ENCODE measurements around the gene LCN12.
A peak's percentile ranks its signal among the peaks of the same experiment; 100 is the strongest.

Gene LCN12

DNA sequence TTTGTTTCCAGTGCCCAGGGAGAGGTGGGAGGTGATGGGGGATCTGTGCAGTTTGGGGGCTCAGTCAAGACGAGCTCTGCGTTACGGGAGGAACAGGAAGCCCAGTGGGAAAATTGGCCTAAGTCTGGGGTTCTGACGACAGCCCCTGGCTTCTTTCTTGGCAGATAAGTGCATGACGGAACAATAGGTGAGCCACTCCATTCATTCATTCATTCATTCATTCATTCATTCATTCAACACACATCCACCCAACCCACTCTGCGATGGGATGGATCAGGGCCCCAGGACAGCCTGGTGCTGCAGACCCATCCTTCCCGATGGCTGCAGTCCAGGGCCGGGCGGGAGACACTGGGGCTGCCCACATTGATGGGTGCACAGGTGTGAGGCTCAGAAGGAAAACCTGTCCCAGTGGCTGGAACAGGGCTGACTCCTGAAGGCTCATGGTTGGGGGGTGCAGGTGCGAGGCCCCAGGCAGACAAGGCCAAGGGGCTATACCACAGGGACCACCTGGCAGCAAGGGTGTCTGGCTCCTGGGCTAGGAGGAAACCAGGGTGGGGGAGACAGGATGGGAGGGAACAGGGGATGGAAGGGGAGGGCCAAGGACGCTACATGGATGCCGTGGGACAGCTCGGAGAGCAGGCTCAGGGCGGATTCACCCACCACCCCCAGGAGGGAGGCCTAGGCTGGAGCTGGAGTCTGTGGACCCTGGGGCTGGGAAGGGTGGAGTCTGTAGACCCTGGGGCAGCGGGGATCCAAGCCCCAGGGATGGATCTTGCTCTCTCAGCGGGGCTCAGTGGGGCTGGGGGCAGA lies 28.8 kb downstream of the LCN12 start:
- no peak for DNase-seq (ENCODE audit: low read depth, low spot score)
- H3K4me3 ChIP-seq (ENCODE audit: low read length), result no peak overlapping the region

DNA sequence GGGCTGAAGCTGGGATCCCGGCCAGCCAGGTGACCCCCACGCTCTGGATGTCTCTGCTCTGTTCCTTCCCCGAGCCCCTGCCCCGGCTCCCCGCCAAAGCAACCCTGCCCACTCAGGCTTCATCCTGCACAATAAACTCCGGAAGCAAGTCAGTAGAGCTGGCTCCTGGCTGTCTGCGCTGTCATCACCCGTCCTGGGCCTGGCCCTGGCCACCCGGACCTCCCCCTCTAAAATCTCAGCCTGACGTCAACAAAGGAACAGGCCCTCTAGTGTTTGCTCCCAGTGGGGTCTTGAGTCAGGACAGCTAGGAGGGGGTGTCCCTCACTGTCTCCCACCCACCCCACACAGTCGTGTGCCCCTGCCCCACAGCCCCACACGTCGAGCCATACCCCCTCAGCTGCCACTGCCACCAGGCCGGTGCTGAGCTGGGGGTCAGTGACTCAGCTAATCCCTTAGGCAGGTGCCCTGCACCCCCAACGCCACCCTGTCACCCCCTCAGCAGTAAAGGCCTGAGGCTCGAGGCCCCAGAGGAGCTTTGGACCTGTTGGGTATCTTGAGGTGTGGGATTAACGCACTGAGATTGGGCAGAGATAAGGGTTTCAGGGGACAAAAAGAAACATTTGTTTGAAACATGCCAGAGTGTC lies 29.6 kb downstream of the LCN12 start:
- no peak for DNase-seq (ENCODE audit: low read depth, low spot score)
- H3K4me3 ChIP-seq (ENCODE audit: low read length), result no peak overlapping the region

DNA sequence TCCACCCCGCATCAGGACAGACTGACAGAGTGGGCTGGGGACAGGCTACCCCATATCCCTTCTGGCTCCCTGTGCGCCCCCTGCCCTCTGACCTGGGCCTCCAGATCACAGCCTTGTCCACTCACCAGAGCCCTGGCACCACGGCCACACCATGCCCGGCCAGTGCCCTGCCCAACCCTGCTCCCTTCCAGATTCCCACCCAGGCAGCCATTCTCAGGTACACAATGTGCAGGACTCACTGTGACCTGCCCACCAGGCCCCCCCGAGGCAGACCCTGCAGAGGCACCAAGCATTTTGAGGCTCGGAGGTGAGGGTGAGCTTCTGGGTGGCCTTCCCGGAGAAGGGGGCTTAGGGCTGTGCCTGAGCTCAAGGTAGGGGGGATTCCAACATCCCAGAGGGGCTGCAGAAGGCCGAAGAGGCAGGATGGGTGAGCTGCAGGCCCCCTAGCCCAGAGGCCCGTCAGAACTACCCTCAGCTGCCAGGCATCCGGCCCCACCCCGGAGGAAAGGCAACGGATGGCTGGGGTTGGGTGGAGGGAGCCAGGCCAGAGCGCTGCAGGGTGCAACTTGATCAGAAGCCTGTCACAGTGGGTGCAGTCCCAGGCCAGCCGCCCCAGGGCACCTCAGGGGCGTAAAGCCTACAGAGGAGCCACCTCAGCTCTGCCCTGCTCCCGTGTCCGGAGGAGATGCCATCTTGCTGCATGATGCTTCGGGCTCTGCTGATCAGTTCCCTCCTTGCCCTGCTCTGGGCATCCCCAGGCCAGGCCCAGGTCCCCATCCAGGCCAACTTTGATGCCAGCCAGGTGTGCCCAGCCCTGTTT lies 30.4 kb downstream of the LCN12 start, which contains the start of gene LCNL1:
TSS of gene LCNL1 (plus strand) at position 762 of the 820 bp plus-strand sequence. CDS start 594 bp downstream, outside the sequence.
- H3K4me3 ChIP-seq (ENCODE audit: low read length), result no peak within 1 kb of the TSS
- no peak for DNase-seq (ENCODE audit: low read depth, low spot score)

DNA sequence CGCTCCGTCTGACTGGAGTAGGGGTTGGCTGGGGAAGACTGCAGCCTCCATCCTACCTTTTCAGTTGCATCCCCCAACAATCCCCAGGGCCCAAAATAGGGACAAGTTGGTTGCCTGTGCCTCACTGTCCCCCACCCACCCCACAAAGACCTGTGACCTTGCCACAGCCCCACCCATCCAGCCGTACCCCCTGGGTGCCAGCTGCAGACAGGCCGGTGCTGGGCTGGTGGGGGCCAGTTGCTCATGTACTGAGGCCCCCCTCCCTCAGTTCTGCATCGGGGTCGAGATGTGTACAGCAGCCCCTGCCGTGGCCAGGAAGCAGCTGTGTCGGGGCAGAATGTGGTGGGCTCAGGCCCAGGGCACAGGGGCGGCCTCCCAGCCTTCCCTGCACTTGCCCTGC lies 31.1 kb downstream of the LCN12 start:
- no peak overlapping the region for H3K4me3 ChIP-seq (ENCODE audit: low read length)
- no peak for DNase-seq (ENCODE audit: low read depth, low spot score)

DNA sequence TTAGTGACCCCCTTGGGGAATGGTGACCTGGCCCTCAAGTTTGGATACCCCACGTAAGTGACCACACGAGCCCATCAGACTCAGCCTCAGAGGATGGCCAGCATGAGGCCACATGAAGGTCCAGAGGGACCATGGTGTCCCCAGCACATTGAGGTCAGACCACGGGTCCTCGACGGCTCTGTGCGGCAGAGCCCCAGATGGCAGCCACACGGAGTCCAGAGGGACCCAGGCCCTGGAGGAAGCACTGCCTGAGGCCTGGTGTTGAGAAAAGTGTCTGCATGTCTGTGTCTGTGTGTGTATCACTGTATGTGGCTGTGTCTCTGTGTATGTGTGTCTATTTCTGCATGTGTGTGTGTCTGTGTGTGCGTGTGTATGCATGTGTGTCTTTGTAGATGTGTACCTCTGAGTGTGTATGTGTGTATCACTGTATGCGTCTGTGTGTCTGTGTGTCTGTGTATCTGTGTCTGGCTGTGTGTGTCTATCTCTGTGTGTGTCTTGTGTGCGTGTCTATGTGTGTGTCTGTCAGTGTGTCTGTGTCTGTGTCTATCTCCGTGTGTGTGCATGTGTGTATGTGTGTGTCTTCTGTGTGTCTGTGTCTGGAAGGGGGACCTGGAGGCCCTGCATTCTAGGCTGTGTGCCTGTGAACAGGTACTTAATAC lies 31.7 kb downstream of the LCN12 start:
- no peak for DNase-seq (ENCODE audit: low read depth, low spot score)
- H3K4me3 ChIP-seq (ENCODE audit: low read length), result no peak overlapping the region

DNA sequence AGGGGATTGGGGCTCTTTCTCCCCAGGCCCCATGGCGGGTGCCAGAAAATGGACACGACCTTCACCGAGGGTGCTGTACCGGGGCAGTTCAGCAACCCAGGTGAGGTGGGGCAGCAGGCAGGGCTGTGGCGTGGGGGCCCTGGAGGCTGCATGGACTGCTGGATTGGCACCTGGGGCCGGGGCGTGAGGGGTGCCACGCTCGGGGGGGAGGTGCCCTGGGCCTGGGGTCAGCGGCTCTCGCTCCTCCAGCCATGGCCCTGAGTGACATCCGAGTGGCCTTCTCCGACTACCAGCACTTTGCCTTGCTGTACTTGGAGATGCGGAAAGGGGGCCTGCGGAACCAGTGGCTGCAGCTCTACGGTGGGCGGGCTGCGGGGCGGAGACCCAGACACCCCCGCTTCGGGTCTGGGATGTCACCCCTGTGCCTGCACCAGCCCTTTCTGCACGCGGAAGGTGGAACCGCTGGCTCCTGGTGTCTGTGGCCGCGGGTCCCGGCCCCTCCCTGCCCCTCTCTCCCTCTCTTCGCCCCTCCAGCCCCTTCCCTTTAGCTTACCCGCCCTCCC lies 32.5 kb downstream of the LCN12 start:
- no peak for DNase-seq (ENCODE audit: low read depth, low spot score)
- H3K4me3 ChIP-seq (ENCODE audit: low read length), result no peak overlapping the region

DNA sequence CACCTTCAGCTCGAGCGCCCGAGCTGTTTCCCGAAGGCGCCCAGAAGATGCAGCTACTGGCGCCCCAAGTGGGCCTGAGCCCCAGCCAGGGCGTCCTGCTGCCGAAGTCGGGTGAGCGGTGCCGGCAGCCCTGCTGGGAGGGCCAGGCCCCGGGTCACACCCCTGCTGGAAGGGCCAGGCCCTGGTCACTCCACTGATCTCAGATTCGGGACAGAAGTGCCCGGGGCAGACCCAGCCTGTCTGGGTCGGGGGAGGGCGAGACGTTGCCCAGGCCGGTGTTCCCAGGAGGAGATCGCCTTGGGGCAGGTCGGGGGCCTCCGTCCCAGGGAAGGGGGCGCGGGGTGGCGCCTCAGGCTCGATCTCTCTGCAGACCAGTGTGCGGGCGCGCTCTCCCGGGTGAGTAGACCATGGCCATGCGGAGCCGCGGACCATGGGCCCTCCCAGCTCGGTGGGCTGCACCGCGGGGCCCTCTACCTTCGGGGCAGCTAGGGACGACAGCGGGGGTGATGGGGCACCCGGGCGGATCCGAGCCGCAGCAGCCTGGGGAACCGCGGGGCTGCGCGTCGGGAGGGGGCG lies 33.0 kb downstream of the LCN12 start:
- no peak for DNase-seq (ENCODE audit: low read depth, low spot score)
- H3K4me3 ChIP-seq (ENCODE audit: low read length), result no peak overlapping the region

DNA sequence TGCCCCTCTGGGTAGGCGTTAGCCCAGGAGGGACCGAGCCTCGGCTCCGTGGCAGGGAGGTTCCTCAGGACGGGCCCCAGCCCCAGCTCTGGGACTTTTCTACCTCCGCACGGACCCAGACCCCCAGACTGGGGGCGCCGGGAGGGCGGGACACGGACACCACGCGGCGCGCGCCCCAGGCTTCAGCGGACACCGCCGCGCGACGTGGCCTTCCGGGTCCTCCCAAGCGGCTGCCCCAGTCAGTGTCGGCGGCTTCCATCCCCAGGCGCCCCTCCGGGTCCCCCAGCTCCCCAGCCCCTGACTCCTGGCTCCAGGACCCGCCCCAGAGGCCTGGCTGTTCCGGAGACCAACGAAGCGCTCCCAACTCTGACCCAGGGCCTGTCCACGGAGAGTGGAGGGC lies 33.8 kb downstream of the LCN12 start:
- H3K4me3 ChIP-seq (ENCODE audit: low read length), result no peak overlapping the region
- DNase-seq (ENCODE audit: low read depth, low spot score), result no peak

DNA sequence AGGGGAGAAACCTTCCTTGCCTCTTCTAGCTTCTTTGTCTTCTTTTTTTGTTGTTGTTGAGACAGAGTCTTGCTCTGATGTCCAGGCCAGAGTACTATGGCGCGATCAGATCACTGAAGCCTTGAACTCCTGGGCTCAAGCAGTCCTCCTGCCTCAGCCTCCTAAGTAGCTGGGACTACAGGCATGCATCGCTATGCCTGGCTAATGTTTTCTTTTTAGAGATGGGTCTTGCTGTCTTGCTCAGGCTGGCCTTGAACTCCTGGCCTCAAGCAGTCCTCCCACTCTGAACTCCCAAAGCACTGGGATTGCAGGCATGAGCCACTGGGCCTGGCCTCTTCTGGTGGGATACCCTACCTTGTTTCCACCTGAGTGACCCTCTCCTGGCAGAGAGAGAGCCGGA lies 36.8 kb downstream of the LCN12 start:
- H3K4me3 ChIP-seq (ENCODE audit: low read length), result no peak overlapping the region
- DNase-seq (ENCODE audit: low read depth, low spot score), result no peak

DNA sequence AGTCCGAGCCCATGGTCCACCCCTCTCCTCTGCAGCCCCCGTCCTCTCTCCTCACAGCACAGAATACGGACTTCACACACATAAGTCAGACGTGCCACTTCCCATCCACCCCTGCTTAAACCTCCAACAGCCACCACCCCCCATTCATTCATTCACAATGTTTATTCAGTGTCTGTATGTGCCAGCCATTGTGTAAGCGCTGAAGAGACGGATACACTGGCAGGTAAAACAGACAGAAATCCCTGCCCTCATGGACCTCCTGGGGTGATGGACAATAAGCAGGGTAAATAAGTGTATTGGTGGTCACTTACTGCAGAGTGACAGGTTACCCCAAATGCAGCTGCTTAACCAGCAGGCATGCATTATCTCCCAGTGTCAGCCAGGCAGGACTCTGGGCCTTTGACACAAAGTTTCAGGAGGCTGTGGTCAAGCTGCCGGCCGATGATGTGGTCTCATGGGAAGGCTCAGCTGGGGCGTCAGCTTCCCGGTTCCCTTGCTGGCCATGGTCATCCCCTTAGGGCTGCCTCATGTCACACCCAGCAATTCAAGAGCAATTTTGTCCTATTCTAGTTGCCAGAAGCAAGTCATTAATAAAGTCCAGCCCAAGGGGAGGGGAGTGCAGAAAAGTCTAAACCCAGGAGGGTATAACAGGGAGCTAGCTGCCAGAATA lies 38.3 kb downstream of the LCN12 start:
- H3K4me3 ChIP-seq (ENCODE audit: low read length), result no peak overlapping the region
- no peak for DNase-seq (ENCODE audit: low read depth, low spot score)

DNA sequence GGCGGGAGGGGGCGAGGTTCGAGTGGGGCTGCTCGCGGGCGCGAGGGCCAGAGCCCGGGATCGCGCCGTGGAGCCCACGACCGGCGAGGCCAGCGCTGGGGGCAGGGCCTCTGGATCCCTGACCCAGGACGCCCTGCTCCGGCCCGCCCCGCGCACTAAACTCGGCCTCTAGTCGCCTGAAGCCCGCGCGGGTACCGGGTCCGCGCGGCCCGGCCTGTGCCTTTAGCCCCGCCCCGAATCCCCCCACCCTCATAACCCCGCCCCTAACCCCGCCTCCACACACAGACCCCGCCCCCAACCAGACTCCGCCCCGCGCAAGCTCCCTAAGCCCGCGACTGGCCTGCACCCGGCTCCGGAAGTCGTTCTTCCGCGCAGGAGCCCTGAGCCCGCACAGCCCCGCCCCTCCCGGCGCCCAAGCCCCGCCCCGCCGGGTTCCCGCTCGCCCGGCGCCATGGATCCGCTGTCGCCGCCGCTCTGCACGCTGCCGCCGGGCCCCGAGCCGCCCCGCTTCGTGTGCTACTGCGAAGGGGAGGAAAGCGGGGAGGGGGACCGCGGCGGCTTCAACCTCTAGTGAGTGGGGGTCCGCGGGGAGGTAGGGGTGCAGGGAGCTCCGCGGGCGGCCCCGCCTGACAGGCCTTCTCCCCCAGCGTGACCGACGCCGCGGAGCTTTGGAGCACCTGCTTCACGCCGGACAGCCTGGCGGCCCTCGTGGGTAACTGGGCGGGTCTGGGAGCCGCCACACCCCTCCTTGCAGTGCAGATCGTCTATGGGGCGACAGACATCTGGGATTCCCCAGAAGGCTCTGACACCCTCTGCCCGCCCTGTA lies 40.1 kb downstream of the LCN12 start, which contains the start of gene PAXX:
TSS of gene PAXX (plus strand) at position 430 of the 826 bp plus-strand sequence. CDS start at position 452, 22 bp downstream.
- DNase-seq (ENCODE audit: low read depth, low spot score), result peak; percentile 79
- peak within 1 kb of the TSS; percentile 87 for H3K4me3 ChIP-seq (ENCODE audit: low read length)

DNA sequence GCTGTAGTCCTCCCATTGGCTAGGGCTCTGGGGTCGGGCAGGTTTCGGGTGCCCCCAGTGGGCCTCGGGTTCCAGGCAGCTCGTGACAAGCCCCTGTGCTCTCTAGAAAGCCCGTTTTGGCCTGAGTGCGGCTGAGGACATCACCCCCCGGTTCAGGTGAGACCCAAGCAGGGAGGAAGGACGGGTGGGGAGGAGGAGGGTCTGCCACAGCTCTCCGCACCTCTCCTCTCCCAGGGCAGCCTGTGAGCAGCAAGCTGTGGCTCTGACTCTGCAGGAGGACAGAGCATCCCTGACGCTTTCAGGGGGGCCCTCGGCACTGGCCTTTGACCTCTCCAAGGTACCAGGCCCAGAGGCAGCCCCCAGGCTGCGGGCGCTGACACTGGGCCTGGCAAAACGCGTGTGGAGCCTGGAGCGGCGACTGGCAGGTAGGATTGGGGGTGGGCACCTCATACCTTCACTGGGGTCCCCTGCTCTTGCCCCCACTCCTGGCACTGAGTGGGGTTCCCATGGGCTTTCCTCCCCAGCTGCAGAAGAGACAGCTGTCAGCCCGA lies 40.8 kb downstream of the LCN12 start:
- peak overlapping the region; percentile 87 for H3K4me3 ChIP-seq (ENCODE audit: low read length)
- DNase-seq (ENCODE audit: low read depth, low spot score), result no peak

DNA sequence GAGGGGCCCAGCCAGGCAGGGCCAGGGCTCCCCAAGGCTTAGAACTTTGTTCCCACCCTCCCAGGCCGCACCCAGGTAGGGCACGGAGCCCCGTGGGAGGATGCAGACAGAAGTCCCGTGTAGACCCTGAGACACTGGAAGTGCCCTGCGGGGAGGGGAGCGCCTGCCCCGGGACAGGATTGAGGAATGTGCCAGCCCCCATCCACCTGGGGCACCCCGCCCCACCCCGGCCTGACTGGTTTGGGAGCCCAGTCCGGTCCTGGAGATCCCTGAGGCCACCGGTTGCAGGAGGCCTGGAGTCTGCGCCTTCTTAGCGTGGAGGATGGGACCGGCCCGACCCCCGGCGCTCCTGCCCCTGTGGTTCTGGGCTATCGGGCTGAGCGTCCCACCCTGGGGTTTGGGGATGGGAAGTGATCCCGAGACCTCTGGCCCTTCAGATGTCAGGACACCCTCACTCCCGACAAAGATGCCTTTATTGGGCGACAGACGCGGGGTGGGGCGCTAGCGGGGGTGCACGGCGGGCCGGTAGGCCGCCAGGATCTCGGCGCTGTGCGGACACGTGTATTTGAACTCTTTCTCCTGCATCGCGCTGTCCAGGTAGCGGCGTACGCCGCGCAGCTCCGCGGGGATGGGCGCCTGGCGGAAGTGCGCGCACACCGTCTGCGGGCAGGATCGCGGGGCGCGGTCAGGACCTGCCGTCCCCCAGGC lies 42.3 kb downstream of the LCN12 start:
- no peak for DNase-seq (ENCODE audit: low read depth, low spot score)
- no peak overlapping the region for H3K4me3 ChIP-seq (ENCODE audit: low read length)

DNA sequence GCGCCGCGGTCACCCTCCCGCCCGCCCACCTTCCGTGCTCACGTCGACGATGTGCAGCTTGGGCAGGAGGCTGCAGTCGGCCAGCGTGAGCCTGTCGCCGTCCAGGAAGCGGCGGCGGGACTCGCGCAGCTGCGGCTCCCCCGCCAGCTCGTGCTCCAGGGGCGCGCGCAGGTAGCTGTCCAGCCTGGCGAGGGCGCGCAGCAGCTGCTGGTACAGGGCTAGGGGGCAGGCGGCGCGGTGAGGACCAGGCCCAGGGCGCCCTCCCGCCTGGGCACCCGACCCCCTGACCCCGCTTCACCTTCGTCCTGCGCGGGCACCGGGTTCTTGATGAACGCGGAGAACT lies 42.8 kb downstream of the LCN12 start:
- no peak for DNase-seq (ENCODE audit: low read depth, low spot score)
- no peak overlapping the region for H3K4me3 ChIP-seq (ENCODE audit: low read length)

DNA sequence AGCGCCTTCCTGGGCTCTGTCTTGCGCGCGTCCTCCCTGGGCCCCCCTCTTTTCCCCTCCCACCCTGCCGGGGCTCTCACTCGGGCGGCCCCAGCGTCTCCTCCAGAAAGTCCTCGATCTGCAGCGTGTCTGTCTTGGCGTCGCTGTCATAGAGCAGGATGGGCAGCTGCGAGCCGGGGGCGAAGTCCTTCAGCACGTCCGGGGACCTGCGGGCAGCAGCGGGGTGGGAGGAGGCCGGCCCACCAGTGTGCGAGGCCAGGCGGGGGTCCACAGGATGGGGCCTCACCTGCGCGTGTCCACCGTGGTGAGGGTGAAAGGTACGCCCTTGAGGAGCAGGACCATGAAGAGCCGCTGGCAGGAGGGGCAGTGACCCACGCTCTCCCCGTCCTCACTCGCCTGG lies 43.3 kb downstream of the LCN12 start:
- no peak for DNase-seq (ENCODE audit: low read depth, low spot score)
- H3K4me3 ChIP-seq (ENCODE audit: low read length), result no peak overlapping the region

DNA sequence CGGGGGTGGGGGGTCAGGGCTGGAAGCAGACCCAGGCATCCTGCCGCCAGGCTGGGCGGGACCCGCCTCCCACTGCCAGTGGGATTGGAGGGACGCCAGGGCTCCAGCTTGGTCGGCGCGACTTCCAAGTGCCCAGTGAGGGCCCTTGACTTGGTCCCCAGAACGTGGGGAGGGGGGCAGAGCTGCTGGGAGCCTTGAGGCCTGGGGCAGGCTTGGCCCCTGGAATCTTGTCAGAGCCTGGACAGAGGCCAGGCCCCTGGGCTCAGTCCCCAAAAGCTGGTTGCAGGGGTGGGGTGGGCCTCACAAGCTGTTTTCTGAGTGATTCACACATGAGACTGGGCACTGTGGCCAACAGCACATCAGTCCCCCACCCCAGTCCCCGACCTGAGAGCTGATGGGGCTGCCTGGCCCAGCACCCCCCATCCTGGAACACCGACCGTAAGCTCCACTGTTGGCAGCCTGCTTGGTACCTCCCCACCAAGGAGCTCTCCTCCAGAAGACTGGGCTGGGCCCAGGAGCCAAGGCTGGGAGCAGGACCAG lies 43.8 kb downstream of the LCN12 start:
- no peak overlapping the region for H3K4me3 ChIP-seq (ENCODE audit: low read length)
- DNase-seq (ENCODE audit: low read depth, low spot score), result no peak

Data from Jurkat, Clone E6-1 (cell line).